Stimulated activated CD4-positive, alpha-beta T cell treated with anti-CD3 and anti-CD28 coated beads, TNF-alpha, amount 100 ng/mL, for 24 hours (primary cell): Measurements from ENCODE around the gene NPAS3.

Experiments
- DNase-seq, 3 experiments: peaks; one replicate each; pipeline ENCODE4 v3.0.0-alpha.2; 2020; ENCODE audit warnings: low read depth in 3 of 3

The NPAS3 gene

DNA sequence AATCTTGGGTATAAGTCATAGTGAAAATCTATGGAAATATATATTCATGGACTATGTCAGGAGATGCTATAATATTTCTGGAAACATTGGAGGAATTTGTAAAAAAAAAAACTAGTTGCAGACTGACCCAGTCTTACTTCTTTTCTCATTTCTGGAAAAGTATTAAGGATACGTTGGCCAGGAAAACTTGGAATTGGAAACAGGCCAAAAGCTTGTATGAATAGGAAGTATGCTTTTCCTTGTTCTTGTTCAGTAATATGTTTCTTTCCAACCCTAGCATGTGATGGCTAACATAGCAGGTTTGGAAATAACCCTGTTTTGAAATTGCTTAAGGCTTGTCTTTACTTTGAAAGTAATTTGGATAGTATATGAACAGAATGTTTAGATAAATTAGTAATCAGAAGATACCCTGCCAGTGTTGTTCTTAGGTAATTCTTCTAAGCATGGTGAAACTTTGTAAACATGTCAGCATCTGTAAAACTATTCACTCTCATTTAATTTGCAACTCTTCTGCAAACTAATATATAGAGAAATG is 316.2 kb downstream of the NPAS3 start:
- no peak for DNase-seq

DNA sequence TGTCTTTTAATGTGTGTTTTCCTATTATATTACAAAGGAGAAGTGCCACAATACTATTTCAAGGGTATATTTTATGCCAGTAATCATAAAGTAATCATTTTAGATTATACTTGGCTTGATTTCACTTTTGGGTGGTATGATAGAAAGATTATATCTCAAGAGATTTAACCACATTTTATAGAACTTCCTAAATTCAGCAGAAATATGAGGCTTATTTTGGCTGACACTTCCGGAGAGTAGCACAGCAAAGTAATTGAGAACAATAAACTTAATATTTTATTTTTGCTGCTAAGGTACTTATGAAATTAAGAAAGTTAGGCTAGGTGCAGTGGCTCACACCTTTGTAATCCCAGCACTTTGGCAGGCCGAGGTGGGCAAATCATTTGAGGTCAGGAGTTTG is 319.1 kb downstream of the NPAS3 start:
- no peak for DNase-seq

DNA sequence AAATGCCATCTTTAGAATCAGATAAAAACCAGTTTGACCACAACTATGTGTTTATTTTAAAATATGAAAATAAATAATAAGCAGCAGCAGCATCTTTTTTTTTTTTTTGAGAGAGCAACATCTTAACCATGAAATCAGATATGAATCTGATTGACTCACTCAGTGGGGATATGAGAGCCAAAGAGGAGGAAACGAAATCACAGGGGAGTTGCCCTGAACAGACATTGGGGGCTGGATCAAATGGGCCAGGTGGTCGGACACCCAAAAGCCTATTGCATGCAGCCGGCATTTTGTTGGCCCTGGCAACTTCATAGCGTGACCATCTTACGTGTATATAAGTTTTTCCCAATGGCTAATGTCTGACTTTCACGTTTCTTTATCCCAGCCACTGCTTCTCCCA is 321.1 kb downstream of the NPAS3 start:
- no peak for DNase-seq

DNA sequence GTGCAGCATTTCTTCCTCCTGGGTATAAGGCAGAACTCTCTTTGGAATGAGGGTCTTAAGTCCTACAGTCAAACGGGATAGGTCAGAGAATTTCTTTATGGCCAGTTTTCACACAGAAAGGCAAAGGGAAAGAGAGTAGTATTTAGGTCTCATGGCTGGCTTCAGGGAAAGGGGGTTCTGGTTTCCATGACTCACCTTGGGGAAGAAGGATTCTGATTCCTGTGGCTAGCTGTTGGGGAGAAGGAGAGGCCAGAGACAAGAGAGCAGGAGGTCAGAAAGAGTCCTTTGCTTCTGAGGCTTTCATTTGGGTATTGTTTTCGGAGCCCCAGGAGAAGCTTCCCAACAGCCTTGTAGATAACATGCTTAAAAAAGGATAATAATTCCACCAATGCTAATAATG is 332.5 kb downstream of the NPAS3 start:
- no peak for DNase-seq

DNA sequence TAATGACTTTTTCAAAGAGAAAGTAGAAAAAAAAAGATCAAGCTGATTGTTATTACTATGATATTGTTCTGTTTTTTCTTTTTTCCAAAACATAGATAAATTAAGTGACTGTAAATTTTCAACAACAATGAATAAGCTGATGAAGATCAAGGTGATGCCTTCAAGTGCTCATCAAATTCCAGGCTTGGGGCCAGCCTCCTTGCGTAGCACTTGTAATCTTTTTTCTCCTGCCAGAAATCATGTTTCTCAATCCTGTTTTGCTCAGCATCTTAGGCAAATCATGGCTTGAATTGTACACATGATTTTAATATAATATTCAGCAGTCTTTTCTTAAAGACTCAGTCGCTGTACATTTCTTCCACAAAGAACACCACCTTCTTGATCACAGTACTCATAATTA is 333.2 kb downstream of the NPAS3 start:
- DNase-seq, result no peak

DNA sequence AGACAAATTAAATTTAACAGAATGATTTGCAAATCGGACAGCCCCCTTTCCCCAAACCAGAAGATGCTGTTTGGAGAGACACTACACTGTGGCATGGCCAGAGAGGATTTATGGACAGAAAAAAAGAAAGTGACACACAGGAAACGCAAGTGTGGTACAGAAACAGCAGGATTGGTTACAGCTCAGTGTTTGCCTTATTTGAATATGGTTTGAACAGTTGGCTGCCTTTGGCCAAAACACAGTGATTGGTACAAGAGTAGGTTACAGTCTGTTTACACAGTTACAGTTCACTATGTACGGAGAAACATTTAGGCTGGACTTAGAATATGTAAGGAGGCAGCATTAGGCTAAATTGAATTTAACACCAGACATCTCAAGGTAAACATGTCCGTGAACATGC is 335.3 kb downstream of the NPAS3 start:
- no peak for DNase-seq

DNA sequence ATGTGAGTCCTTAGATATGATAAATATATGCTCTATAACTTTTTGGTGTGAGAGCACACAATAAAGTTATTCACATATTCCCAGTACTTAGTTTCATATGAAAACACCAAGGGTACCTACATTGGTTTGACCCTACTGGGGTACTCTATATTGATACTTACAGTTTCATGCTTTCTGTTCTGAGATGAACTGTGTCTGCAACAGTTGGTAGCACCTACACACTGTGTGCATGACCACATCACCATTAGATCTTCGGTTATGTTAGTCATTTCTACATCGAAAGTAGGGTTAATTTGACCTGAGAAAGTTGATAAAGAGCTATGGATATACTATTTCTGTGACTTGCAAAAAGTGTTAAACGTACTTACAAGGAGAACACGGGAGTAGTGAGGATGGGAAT is 337.2 kb downstream of the NPAS3 start:
- no peak for DNase-seq

DNA sequence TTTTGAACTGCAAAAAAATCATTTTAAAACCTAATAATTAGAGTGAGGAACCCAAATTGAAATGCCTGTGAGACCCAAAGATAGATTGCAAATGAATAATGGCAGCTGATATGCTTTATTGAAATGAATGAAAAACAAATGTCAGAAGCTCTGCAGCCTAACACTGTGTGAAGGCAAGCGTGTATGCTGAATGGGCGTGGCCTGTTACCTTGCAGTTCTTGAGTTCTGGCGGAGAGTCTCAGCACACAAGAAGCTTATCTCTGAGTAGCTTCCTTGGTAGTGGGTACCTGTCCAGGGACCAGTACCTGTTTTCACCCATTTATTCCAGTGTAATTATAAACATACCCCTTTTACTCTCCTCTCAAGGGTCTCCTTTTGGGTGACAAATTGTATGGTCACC is 341.2 kb downstream of the NPAS3 start:
- no peak for DNase-seq

DNA sequence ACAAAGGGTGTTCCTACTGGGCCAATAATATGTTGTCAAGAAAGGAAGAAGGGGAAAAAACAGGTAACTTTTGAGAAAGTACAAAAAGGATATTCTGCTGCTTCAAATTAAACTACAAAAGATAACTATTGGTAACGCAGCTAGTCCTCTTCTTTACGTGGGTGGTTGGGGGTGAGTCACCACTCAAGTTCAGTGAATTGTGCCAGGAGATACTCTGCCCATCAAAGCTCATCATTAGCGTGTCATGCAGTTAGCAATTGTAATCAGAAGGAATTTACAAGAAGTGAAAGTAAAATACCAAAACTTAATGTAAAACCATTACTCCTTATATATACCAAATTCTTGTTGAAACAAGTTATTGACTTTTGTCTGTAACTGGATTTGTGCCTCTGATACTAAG is 342.0 kb downstream of the NPAS3 start:
- no peak for DNase-seq

DNA sequence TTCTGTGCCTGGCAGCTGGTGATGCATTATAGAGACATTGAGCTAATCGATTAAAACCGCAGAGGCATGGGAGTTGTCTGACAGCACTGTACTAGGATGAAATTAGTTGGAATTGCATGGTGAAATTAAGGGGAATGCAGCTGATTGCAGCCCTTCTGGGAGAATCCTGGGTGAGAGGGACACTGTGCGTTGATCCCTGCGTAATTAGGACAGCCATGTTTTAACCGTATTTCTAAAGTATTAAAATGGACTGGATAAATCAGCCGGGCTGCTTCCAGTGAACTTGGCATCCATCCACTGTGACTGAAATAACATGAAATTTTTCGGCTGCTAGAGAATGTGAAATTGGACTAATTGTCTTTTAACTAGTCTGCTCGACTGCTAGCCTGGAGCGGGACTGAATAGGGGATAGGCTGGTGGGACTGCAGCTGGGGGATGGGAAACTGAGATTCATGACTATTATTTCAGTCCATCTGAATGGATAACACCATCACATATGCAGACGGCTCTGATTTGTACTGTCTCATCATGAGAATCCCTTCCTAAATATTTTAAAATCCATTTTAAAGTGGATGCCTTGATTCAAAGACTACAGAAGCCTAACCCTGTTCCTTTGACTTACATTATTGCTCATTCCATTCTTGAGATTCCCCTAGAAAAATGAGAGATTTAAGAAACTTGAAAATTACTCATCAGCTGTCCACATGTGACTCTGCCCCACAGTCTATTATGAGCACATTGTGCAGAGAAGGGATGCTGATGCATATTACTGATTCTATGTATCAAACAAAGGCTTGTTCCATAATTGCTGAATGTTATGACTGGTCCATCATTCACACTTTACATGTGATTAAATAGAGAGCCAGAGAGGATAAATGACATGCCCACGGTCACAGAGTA is 343.9 kb downstream of the NPAS3 start:
- no peak for DNase-seq

DNA sequence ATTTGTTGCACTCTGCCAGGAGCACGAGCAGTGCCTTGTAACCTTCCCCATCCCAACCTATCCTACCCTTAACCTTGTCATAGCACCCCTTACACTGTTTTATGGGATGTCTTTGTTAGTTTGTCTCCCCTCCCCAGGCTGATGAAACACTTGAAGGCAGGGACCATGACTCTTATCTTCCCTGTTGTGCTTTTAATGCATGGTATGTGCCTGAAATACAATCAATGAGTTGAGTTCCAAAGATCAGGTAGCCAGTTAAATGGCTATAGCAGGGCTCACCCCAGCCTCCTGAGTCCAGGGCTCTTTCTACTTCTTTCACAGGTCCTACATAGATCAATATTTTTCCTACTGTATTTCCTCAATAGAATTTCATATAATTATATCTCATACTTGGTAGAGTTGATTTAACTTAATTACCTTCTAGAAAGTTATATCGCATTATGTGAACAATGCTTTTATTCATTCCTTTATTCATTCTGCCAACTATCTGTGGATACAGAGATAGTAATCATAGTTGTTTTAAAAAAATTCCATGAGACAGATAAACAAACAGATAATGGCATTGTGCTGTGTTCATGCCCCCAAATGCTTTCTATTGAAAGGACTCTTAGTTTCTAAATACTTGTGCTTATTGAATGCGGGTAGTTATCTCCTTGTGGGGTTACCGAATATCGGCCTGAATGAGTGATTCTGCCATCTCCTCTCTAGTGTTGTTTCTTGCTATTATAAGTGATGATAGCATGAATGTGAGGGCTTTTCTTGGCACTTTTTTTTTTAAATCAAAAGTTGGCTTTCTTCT is 347.4 kb downstream of the NPAS3 start:
- no peak for DNase-seq

DNA sequence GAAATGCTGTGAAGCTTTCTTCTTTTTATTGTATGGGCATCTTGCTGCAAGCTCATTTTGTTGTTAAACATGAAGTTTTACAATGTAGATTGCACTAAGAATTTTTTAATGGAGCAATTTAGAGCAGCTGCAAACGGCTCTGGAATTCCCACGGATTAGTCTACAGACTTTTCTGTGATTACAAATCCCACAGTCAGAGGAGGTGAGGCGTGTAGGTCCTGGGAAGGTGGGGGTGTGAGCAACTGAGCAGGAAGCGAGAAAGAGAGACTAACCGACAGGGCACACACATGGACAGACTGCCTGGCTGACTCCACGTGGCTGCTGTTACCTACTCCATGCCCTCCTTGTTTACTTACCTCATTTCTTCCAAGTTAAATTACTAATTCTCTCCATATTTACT is 348.5 kb downstream of the NPAS3 start:
- no peak for DNase-seq

DNA sequence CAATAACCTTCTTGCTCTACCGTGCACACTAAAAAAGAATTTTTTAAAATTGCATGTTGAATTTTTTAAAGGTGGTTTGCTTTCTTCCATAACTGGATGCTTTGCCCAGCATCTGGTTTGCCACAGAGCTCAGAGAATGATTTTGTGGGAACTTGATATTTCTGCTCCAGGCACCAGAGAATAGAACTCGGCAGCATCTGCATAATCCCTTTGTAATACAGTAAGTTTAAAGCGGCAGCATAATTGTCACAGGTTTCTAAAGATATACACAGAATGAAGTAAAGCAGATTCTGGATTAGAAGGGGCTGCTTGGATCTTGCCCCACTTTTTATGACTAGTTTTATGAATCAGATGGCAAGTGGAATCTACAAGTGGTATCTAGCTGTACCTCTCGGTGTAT is 352.0 kb downstream of the NPAS3 start:
- no peak for DNase-seq

DNA sequence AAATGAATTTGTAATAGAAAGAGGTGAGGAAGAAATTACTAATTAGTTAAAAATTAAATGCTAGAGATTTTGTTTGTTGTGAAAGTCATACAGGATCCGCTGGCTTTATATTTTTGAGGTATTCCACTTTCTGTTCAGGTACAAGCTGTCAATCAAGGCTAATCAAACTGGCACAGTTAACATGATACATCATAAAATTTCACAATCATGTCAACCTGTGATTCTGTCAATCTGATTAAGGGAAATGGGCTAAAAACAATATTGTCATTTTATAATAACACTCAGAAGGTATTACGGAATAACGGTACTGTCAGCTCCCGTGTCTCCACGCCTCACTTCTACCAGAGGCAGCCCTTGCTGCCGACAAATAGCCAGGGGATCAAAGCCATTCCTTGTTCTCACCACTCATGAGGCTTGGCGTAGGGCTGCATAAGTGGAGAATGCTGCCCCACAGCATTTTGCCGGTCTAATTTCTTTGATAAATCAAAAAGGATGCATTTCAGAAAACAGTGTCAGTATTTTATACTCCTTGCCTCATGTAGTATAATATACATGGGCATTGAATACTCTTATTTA is 352.9 kb downstream of the NPAS3 start:
- no peak for DNase-seq

DNA sequence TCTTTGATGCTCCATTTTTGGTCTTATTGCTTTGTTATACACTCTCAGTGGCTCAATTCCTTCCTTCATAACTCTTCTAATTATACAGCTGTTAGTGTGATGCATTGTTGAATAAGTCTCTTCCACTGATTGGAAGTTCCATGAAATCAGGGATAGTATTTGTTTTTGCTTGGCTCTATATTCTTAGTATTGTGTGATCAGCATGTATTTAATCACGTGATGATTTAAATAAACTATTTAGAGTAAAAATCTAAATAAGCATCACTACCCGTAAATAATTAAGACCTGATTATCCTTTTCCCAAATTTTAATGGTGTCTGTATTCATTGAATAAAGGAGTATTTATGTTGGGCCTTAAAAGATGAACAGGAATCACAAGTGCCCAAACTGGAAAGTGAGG is 355.7 kb downstream of the NPAS3 start:
- DNase-seq, result no peak

DNA sequence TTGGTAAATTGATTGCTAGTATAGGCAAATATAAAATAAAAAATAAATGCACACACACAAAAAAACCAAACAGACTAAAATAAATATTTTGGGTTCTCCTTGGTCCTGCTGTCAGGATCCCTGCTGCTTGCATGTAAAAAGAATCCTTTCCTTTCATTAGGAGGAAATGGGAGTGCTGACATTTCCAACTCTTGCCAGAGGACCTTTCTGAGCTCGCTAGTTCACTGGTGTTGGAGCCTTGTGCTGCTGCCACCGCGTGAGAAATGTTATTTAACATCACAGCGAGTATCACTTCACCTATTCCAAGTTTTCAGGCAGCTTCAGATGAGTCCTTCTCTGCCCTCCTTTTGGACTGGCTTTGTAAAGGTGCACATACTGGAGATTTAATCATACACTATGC is 358.9 kb downstream of the NPAS3 start:
- DNase-seq, result no peak

DNA sequence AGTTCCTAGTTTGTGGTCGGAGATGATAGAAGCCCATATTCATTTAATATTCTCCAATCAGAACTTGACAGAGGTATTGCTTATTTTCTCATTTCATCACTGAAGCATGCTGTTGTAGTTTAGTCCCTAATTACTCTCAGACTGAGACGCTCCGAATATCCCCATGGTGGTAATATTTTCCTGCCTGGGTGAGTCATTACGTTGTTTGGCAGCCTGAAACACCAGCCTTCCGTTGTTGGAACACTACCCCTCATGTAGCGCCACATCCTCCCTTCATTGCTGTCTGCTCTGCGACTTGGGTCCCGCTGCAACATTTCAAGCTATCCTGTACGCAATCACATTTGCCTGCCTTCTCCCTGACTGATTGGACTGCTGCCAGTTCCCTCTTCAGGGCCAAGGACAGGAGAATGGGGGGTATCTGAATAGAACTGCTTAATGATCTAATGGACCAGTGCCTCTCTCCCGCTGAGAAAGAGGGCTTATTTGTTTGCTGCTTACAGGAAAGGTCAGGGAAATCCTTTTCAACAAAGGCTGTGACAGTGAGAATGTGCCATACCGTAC is 369.1 kb downstream of the NPAS3 start:
- DNase-seq, result no peak

DNA sequence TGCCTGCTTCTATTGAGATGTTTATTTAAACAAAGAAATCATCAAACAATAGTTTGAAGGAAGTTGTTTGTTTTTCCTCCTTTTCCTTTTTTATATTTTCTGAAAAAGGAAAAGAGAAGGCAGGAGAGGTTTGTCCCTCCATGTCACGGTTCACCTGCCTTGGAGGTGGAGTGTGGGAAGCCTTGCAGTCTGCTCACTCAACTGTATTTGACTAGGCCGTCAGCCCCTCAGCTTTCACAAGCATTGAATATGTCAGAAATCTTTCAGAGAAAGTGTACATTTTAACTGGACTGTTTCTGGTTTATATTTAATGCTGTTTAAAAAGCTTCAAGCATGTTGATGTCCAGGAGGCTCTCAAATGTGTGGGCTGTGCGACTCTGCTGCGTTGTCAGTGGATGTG is 370.4 kb downstream of the NPAS3 start:
- no peak for DNase-seq

DNA sequence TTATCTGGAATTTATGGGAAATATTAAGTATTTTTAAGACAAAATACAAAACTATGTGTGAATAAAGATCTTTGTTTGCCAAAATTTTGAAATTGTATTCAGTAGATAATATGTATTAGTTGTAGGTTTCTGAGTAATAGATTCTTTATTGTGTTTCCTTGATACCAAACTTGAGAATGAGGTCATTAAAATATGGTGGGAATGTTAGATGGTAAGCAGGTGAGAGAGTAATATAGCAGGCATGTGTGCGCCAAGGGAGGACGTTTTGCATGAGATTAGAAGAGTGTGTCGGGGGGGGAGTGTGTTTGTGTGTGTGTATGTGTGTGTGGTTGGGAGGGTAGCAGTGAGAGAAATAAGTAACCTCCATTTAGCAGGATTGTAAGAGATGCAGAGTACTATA is 376.5 kb downstream of the NPAS3 start:
- no peak for DNase-seq

DNA sequence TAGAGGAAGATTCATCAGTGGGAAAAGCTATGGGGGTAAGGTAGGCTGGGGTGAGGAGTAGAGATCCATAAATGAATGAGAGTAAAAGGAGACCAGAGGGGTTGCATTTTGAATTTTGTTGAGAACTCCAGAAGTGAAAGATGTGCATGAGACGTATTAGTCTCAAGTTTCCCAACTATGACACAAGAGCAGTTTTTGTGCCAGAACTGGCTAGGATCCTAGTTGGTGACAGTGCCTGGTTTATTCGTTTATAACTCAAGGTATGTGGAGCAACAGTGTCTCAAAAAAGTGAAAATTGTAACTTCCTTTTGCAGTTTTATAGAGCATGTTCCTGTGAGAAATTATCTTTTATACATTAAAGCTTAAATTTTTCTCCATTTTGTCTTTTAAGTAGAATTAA is 377.0 kb downstream of the NPAS3 start:
- DNase-seq, result no peak

DNA sequence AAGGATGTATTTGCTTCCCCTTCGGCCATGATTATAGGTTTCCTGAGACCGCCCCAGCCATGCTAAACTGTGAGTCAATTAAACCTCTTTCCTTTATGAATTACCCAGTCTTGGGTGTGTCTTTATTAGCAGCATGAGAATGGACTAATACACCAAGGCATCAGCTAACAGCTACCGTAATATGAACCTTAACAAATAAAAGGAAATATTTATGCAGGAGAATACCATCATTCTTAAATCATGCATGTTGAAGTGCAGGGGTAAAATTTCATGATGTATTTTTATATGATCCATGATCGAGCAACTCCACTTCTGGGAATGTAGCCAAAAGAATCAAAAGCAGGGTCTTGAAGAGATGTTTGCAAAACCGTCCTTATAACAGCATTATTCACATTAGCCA is 379.0 kb downstream of the NPAS3 start:
- DNase-seq, result no peak

DNA sequence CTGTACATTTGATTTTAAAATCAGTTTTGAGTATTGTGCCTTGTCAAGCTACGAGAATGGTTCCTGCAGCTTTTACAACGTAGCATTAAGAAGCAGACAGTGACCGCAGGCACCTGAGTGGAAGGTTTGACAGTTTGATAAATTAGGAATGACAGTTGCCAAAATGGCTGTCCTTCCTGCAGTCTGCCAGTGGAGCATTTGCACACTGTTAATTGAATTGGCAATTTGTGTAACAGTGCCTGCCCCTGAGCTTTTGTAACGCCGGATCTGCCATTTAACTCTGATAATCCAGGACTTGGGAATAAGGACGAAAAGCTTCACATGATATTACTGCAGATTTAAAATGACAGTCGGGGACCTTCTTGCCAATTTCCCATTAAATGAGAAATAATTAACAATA is 385.3 kb downstream of the NPAS3 start:
- no peak for DNase-seq
